HG03097 (cell line): ENCODE data around the gene CREG1.

Experiments
- ATAC-seq: cut with Tn5 transposase; IDR thresholded peaks from one replicate; pipeline ENCODE4 v1.9.1; 2021; ENCODE audit not compliant: unreplicated experiment, low FRiP score

CREG1 gene

GRCh38 chr1:167532964-167533824, 20.4 kb downstream of the CREG1 start:
- no peak for ATAC-seq

GRCh38 chr1:167532375-167532774, 21.2 kb downstream of the CREG1 start:
- ATAC-seq, result no peak

GRCh38 chr1:167529829-167530474, 23.6 kb downstream of the CREG1 start:
- no peak for ATAC-seq

GRCh38 chr1:167528057-167528728, 25.4 kb downstream of the CREG1 start:
- ATAC-seq, result no peak

- ATAC-seq, result no peak
Observed at GRCh38 chr1:167526667-167527383, 26.7 kb downstream of the CREG1 start.

GRCh38 chr1:167524651-167525050, 28.9 kb downstream of the CREG1 start:
- ATAC-seq, result no peak

- no peak for ATAC-seq
Observed at GRCh38 chr1:167522246-167522645, 31.3 kb downstream of the CREG1 start.

GRCh38 chr1:167520711-167521206, 32.8 kb downstream of the CREG1 start:
- no peak for ATAC-seq

- ATAC-seq, result no peak
Observed at GRCh38 chr1:167518331-167518700, 35.2 kb downstream of the CREG1 start, which contains the start of gene CD247. Gene CD247 (minus strand): TSS chr1:167518529. CDS start chr1:167518465, 64 bp downstream.

GRCh38 chr1:167517535-167518330, 35.8 kb downstream of the CREG1 start:
- ATAC-seq, result no peak

GRCh38 chr1:167516404-167517388, 36.9 kb downstream of the CREG1 start:
- ATAC-seq, result no peak

GRCh38 chr1:167515893-167516321, 37.7 kb downstream of the CREG1 start:
- no peak for ATAC-seq

GRCh38 chr1:167515461-167515860, 38.1 kb downstream of the CREG1 start:
- ATAC-seq, result no peak

GRCh38 chr1:167514288-167514687, 39.3 kb downstream of the CREG1 start:
- ATAC-seq, result no peak

GRCh38 chr1:167512046-167512654, 41.4 kb downstream of the CREG1 start:
- no peak for ATAC-seq

GRCh38 chr1:167511374-167511986, 42.1 kb downstream of the CREG1 start:
- no peak for ATAC-seq

- ATAC-seq, result no peak
Observed at GRCh38 chr1:167510881-167511280, 42.7 kb downstream of the CREG1 start.

GRCh38 chr1:167510244-167510643, 43.3 kb downstream of the CREG1 start:
- ATAC-seq, result no peak
